Transverse colon (tissue), 4 donors: ENCODE measurements around the gene CPM. TPM values are rescaled to one million over a fixed set of nuclear protein-coding genes. Genes with fewer than 3 reads are reported as not detected.

Experiments
- DNase-seq: peaks from one replicate; pipeline ENCODE4 v3.0.0-alpha.2; 2019
- H3K27ac ChIP-seq, 4 donors: fragments of 200-600 bp; sonication (generic); 2 replicates each; pipeline ENCODE4 v1.5.1; 2016 to 2018; ENCODE audit warnings: inconsistent platforms in 4 of 4
- H3K27me3 ChIP-seq: fragments of 200-600 bp; sonication (generic); 2 replicates; pipeline ENCODE4 v1.5.1; 2017; ENCODE audit warnings: inconsistent platforms
- H3K36me3 ChIP-seq, 4 donors: fragments of 200-600 bp; sonication (generic); 2 replicates each; pipeline ENCODE4 v1.5.1; 2017 to 2019; ENCODE audit warnings: inconsistent platforms in 4 of 4
- H3K4me1 ChIP-seq, 4 donors: fragments of 200-600 bp; sonication (generic); 2 replicates each; pipeline ENCODE4 v1.5.1; 2017 to 2020; ENCODE audit warnings: inconsistent platforms in 4 of 4
- H3K4me3 ChIP-seq, 4 donors: fragments of 200-600 bp; sonication (generic); 1 replicate in 1 of 4; 2 replicates in 3 of 4; pipeline versions ENCODE4 v1.5.1 to v1.6.1; 2017 to 2019; ENCODE audit warnings: inconsistent platforms in 4 of 4
- H3K9me3 ChIP-seq, 2 donors: fragments of 200-600 bp; sonication (generic); 2 replicates each; pipeline ENCODE4 v1.5.1; 2017 to 2019; ENCODE audit warnings: inconsistent platforms in 2 of 2
- CTCF ChIP-seq, 5 experiments: fragments of 200-600 bp in 3 of 5; fragments of 450-650 bp in 2 of 5; sonication (generic) in 3 of 5; IDR thresholded peaks; 1 replicate in 2 of 5; 2 replicates in 3 of 5; pipeline ENCODE4 v1.5.1; 2016 to 2017; ENCODE audit warnings: antibody characterized with exemption in 5 of 5, inconsistent platforms in 3 of 5, mild to moderate bottlenecking in 2 of 5, moderate library complexity in 1 of 5
- EP300 ChIP-seq: sonication (generic); formaldehyde crosslinking; IDR thresholded peaks from one replicate; pipeline ENCODE4 v1.6.1; 2017; ENCODE audit warnings: antibody characterized with exemption, low read depth
- POLR2A ChIP-seq: fragments of 450-650 bp; IDR thresholded peaks from one replicate; pipeline ENCODE4 v1.6.1; 2016; ENCODE audit warnings: antibody characterized with exemption, mild to moderate bottlenecking, moderate library complexity
- POLR2AphosphoS5 ChIP-seq, 3 donors: sonication (generic); formaldehyde crosslinking; IDR thresholded peaks; one replicate each; pipeline ENCODE4 v1.6.1; 2016; ENCODE audit warnings: antibody characterized with exemption in 3 of 3
- WGBS, 2 donors: methylation state at CpG; one replicate each; pipeline ENCODE4 v1.1.5; 2018; ENCODE audit warnings: low coverage in 1 of 2; 5-methylcytosine and 5-hydroxymethylcytosine counted together
- in situ Hi-C, 4 donors: fragments of 200-750 bp; cut with MboI; loops; one replicate each; pipeline versions ENCODE4 v1.15.0 to v1.15.1; 2017; ENCODE audit warnings: low sequenced_read_pairs in 3 of 4, low pct_ligation_motif_present in 1 of 4, low pct_unique_long_range_greater_than_20kb in 1 of 4
- intact Hi-C: fragments of 100-400 bp; cut with DNase I; formaldehyde crosslinking; loops from one replicate; pipeline ENCODE4 v1.15.1; 2023; ENCODE audit warnings: low total_unique reads
- total RNA-seq, 4 donors: library from RNA; depleted of rRNA; stranded (reverse); fragments of >200 nt; gene quantifications; one replicate each; pipeline ENCODE4 v1.1.0, GENCODE V29; 2016

The CPM gene
- total RNA-seq, 4 donors from 2014 or later, result 36.4 to 147 (median 107) TPM

- Histone ChIP-seq H3K36me3 (peaks cover 0 to 41% (median 19%) of the 10 kb centered on the region in 4 donors), H3K4me3 (no peak overlapping the region), H3K4me1 (peaks cover 0 to 13% (median 0%) of the 10 kb centered on the region in 4 donors), H3K9me3 (no peaks in the 10 kb centered on the region), H3K27me3 (no peaks in the 10 kb centered on the region), H3K27ac (no peak overlapping the region)
- intact Hi-C loops (no loop called here), in situ Hi-C loops (no loop called here)
- no peak for TF ChIP-seq EP300
- TF ChIP-seq CTCF (IDR thresholded peaks at IDR 0.05), result no peak
- TF ChIP-seq POLR2A, result no peak
- no peak for TF ChIP-seq POLR2AphosphoS5 (IDR thresholded peaks at IDR 0.05)
- 92 to 98% methylated on average over 6 to 14 of the region's 14 CpGs for WGBS, 2 donors
- no peak for DNase-seq
Measured at GRCh38 chr12:68831751-68832503, 101.0 kb downstream of the CPM start.

DNA sequence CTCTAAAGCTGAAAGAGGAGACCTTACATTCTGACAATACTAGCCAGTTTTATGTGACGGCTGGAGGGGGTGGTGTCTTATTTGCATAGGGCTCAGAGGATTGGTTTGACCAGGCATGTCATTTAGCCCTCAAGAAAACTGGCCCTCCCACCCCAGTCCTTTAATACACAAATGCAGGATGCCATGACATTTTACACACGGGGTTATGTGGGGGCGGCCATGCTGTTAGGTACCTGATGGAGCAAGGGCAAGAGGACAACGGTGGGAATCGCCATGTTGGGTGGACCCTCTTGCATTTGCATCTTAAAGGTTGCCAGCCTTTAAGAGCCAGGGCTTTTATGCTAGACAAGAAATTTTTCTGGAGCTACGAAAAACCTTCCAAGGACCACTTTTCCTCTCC is 101.7 kb downstream of the CPM start:
- no peak overlapping the region for H3K4me3 ChIP-seq
- no peaks in the 10 kb centered on the region for H3K9me3 ChIP-seq
- TF ChIP-seq CTCF (IDR thresholded peaks at IDR 0.05) (no peak), EP300 (no peak), POLR2A (no peak), POLR2AphosphoS5 (IDR thresholded peaks at IDR 0.05) (no peak)
- H3K27ac ChIP-seq, result no peak overlapping the region
- WGBS, 2 donors, result 91 to 96% methylated on average over 5 to 6 of the region's 6 CpGs
- peaks cover 0 to 13% (median 0%) of the 10 kb centered on the region in 4 donors for H3K4me1 ChIP-seq
- intact Hi-C loops, result no loop called here
- peaks cover 0 to 40% (median 18%) of the 10 kb centered on the region in 4 donors for H3K36me3 ChIP-seq
- DNase-seq, result no peak
- in situ Hi-C loops, result no loop called here
- H3K27me3 ChIP-seq, result no peaks in the 10 kb centered on the region

- TF ChIP-seq POLR2A (no peak), EP300 (no peak), CTCF (IDR thresholded peaks at IDR 0.05) (no peak), POLR2AphosphoS5 (IDR thresholded peaks at IDR 0.05) (no peak)
- Histone ChIP-seq H3K9me3 (no peaks in the 10 kb centered on the region), H3K36me3 (peaks cover 0 to 55% (median 26%) of the 10 kb centered on the region in 4 donors), H3K27ac (no peak overlapping the region), H3K4me1 (peaks cover 0 to 13% (median 0%) of the 10 kb centered on the region in 4 donors), H3K4me3 (no peak overlapping the region), H3K27me3 (no peaks in the 10 kb centered on the region)
- in situ Hi-C loops, result no loop called here
- WGBS, 2 donors, result 90 to 92% methylated on average over 7 of the region's 7 CpGs
- DNase-seq, result no peak
- intact Hi-C loops, result no loop called here
Measured at GRCh38 chr12:68828672-68829068, 104.3 kb downstream of the CPM start.

DNA sequence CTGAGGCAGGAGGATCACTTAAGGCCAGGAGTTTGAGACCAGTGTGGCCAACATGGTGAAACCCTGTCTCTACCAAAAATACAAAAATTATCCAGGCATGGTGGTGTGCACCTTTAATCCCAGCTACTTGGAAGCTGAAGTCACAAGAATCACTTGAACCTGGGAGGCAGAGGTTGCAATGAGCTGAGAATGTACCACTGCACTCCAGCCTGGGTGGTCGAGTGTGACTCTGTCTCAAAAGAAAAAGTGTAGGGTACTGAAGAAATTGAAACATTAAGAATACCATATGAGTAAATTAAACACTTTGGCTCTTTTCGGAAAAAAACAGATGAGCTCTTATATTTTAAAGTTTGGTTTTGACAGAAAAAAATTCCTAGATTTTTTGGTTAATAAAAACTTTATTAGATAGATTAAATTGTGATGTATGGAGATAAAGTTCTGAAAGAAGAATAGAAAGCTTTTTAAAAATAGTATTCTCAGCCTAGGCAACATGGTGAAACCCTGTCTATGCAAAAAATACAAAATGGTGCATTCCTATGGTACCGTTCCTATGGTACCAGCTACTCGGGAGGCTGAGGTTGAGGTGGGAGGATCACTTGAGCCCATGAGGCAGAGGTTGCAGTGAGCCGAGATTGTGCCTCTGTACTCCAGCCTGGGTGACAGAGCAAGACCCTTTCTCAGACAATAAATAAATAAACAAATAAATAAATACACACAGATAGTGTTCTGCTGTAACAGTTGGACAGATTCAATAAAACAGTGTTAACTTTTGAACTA is 104.9 kb downstream of the CPM start:
- DNase-seq, result no peak
- 81 to 87% methylated on average over 5 of the region's 5 CpGs for WGBS, 2 donors
- H3K27me3 ChIP-seq, result no peaks in the 10 kb centered on the region
- H3K4me3 ChIP-seq, result no peak overlapping the region
- H3K9me3 ChIP-seq, result no peaks in the 10 kb centered on the region
- no peak overlapping the region for H3K27ac ChIP-seq
- in situ Hi-C loops, result no loop called here
- TF ChIP-seq CTCF (IDR thresholded peaks at IDR 0.05) (no peak), POLR2AphosphoS5 (IDR thresholded peaks at IDR 0.05) (no peak), EP300 (no peak), POLR2A (no peak)
- H3K36me3 ChIP-seq, result peaks cover 0 to 57% (median 27%) of the 10 kb centered on the region in 4 donors
- intact Hi-C loops, result no loop called here
- peaks cover 0 to 13% (median 0%) of the 10 kb centered on the region in 4 donors for H3K4me1 ChIP-seq
